ENCODE data around the gene WTAP.
"Not testable (repeated sequence)": the region's sequence is repeated elsewhere in the genome, so short reads cannot be mapped to it uniquely, and the experiment has no call there.

Gene WTAP

DNA sequence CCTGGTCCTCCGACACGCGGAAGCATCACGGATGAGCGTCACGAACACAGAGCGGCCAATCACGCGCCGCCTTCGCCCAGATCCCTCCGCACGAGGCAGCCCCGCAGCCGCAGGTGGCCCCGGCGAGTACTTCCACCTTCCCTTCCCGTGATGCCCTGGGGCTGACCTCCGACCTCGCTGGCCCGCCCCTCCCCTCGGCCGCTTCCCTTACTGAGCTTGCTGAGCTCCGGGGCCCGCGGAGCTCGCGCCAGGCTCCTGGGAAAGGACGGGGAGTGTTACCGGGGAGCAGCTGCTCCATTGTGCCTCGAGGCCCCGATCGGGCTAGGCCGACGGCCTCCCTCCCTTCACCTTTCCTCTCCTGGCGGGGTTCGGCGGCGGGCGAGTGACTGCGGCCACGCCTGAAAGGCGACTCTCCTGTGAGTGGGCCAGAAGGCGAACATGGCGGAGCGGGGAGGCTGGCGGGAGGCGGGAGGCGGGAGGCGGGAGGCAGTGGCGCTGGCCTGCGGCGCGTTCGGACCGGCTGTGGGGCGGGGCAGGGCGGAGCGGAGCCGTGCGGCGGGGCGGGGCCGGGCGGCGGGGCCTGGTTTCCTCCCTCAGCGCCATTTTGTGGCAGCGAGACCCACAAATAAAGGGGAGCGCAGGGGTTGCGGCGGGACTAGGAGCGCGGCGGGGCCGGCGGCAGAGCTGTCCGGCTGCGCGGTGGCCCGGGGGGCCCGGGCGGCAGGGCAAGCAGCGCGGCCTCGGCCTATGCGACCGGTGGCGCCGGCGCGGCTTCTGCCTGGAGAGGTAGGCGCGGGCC is at the start of gene WTAP:
Gene WTAP, plus strand, starts transcription at position 589 of the 799 bp plus-strand sequence. CDS start 8,760 bp downstream, outside the sequence.
- DNase-seq: peak; percentile 97

DNA sequence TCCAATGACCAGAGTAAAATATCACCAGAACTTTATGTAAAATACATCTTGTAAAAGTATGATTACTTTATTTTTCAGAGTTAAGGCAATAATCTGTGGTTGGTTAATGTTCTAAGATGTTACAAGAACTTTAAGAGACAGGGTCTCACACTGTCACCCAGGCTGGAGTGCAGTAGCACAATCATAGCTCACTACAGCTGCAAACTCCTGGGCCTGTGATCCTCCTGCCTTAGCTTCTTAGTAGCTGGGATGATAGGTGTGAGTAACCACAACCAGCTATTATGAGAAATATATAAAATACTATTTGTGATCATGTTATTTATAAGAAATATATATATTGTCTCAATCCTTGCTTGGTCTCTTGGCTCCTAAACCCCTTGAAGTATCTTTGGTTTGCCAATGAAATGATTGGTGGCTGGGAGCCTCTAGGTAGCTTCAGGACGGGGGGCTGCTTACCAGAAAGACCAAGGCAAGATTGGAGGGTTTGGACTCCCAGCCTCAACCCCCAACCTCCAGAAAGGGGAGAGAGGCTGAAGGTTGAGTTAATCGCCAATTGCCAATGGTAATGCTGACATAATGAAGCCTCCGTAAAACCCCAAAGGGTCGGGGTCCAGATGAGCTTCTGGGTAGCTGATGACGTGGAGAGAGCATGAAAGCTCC is 49.7 kb upstream of the WTAP start:
- no peak for DNase-seq

DNA sequence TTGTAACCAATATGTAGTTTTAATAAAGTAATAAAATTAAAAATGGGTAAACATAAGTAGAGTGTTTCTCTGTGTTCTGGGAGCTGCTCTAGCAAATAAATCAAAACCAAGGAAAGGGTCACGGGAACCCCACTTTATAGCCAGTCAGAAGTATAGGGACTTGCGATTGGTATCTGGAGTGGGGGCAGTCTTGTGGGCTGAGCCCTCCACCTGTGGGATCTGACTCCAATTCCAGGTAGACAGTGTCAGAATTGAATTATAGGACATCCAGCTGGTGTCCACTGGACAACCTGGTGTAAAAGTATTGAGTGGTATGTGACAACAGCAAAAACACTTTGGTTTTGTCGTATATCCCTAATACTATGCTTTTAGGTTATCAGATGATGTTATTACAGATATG is 48.7 kb upstream of the WTAP start:
- no peak for DNase-seq

DNA sequence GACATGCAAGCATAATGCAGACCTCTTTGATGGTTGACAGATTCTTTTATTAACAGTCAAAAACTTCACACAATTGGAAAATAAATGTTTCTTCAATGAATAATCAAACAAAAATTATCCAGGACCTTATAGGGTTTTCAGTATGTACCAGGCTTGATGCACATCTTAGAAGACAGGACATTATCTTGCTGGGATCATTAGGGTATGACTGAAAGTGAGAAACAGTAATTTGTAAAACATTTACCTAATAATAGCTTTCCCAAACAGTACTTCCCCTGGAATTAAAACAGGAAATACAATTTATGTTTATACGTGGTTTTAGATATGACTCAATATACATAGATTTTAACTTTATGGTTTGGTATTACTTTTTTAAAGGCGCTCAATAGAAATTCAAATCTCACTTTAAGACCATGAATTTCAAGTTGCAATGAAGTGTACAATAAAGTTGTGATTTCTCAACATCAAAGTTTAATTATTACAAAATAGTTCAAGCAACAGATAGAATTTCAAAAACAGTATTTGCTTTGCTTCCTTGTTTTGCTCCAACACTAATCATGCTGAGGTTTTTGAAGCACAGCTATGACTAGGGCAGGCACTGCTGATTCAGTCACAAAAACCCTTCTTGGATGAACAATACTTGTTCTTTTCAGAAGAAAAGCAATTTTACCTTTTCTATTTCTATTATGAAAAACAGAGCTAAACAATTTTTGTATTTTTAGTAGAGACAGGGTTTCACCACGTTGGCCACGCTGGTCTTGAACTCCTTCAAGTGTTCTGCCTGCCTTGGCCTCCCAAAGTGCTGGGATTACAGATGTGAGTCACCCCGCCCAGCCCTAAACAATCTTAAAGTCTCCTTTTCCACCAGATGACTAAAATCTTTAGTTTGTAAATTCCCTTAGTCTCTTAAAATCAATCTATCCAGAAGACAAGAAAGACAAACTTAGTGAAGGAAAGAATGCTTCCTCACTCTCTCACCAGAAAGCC is 47.9 kb upstream of the WTAP start:
- peak; percentile 11 for DNase-seq

DNA sequence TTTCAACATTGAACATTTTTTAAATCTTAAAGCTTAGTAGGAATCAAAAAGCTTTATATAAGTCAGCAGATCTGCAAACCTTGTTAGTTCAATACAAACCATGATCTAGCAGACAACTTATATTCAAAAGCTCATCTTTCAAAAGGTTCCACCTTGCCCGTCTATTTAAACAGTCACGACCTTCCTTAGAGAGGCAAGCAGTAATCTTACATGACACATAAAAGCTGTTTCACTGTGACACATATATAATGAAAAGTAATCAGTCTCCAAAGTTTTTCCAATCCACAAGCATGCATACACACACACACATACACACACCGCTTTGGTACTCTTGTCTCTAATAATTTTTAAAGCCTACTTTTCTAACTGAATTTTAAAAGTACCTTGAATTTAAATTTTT is 47.2 kb upstream of the WTAP start:
- DNase-seq: no peak

DNA sequence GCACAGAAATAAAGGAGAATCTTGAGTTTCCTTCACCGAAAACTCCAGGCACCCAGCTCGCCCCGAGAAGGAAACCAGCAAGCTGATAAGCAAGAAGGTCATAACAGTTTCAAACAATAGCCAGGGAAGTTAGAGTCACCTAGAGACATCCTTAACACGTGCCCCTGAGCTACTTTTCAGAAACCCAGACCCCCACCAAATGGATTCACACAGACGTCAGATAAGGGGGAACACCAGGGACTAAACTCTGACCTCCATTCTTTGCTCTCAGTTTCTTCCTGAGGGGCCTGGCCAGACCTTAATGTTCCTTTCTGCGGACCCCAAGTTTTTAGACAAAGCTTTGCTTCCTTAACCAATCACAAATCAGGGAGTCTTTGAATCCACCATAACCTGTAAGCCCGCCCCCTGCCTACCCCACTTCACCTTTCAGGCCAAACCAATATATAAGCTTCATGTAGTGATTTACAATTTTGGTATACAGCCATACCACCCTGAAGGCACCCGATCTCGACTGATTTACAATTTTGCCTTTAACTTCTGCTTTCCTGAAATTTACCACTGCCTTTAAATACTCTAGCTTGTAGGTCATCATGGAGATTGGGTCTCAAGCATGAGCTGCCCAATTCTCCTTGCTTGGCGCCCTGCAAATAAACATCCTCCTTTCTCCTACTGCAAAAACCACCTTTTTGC is 46.0 kb upstream of the WTAP start:
- DNase-seq: no peak

DNA sequence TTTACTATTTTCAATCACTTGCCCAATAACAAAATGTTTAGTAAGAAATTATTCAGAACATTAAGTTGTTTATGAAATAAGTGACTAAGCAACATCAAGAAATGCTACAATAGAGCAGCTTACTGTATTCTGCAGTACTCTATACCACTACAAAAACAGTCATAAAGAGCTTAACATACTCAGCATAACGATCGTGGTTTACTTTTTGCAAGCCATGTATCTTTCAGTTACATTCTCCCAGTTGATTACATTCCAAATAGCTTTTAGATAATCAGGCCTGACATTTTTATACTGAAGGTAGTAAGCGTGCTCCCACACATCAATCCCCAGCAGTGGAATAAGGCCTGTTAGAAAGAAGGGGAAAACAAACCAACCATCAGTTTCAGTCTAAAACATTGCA is 45.0 kb upstream of the WTAP start:
- no peak for DNase-seq

DNA sequence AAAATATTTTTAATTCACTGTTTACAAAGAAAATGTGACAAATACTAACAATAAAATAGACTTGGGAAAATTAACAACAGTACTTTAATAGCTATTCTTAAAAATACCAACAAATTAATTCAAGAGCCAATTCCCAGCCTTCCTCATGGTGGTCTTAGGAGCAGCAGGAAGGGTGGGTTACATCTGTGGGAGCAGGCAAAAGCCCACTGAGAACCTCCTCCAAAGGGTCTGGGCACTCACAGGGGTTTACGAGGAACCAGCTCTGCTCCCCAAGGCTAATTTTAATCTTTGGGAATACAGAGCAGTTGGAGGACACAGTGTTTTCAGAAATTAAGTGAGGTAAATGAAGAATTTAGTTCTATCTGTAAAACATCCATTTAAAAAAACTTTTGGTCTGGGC is 44.5 kb upstream of the WTAP start:
- no peak for DNase-seq

DNA sequence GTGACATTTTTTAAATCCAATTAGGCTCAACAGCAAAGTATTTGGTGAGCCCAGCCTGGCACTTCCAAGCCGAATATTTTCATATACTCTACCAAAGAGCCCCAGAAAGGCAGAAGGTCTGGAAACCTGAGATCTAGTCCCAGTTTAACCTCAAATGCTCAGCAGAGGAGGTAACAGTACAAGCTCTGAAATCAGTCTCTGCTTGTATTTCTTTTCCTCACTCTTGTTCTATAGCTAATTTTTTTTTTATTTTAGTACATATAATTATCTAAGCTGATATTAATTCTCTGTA is 43.3 kb upstream of the WTAP start:
- no peak for DNase-seq

DNA sequence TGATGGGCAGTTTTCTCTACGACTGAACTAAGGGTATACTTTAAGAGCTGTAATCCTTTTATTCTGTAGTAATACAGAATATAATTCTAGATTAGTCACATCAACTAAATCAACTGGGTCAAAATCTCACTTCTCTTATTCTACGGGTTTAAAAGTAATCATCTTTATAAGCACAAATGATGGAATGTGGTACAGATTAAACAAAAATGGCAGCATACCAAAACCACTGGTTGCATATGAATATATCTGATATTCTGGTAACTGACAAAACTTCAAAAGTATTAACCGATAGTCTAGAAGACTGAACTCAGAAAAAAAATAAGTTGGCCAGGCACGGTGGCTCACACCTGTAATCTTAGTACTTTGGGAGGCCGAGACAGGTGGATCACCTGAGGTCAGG is 41.3 kb upstream of the WTAP start:
- no peak for DNase-seq

DNA sequence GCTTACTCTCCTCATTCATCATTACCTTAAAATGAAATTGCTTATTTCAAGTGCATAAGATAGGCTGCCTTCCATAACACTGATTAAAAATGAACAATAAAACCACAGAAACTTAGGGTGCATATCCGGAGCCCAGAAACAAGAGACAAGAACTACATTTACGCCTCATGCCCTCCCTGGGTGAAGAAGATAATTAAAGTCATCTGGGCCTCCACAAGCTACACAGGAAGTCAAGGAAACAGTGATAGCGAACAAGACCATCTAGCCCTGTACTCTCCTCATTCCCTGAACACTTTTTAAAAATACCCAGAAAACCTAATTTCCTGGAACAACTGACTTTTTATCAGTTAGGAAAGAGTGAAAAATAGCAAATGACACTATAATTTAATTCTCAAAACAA is 40.6 kb upstream of the WTAP start:
- DNase-seq: no peak

DNA sequence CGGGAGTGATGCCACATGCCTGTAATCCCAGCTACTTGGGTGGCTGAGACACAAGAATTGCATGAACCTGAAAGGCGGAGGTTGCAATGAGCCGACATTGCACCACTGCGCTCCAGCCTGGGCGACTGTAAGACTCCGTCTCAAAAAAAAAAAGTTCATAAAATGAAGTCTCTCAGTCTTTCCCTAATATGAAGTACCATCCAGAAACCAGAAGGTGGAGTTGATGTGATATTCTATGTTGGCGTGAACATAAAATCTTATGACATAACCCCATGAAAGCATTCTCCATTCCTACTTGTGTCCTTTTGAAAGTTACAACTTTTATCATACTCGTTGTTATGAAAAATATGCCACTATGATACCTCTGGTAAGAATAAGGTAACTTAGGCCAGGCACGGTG is 40.0 kb upstream of the WTAP start:
- DNase-seq: no peak

DNA sequence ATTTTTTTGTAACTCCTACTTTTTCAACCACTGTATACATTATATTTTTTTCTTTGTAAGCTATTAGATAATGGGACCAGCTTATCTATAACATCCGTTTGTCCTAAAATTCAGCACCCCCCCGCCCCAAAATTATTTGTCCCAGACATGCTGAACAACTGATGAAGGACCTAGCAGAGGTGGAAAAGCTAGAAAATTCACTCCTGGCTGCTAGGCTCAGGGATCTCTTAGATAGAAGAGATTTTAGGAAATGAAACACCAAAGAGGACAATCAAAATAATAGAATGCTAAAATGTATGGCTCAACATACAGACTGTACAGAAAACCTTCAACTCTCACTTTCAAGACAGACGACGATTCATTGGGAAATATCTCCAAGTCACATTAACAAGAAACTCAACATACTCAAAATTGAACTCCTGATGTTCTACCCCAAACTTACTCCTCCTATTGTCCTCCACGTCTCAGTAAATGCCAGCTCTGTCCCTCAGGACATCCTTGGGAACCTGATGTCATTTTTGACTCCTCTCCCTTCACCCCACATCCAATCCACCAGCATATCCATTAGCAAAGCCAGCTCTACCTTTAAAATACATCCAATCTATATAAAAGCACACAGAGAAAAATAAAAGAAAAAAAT is 38.9 kb upstream of the WTAP start:
- DNase-seq: no peak

DNA sequence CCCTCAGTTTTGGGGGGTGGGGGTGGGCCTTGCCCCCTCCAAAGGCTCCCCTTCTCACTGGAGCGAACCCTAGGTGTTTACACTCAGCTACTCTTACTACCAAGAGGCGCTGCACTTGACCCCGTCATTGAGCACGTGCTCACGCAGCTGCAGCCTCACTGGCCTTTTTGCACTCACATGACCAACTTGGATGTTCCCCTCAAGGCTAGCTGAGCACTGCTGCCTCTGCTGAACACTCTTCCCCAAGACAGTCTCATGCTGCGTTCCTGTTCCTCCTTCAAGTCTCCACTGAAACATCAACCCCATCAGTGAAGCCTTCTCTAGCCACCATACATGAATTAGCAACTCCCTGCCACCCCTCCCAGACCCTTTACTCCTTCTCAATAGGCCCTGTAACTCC is 38.3 kb upstream of the WTAP start:
- no peak for DNase-seq

DNA sequence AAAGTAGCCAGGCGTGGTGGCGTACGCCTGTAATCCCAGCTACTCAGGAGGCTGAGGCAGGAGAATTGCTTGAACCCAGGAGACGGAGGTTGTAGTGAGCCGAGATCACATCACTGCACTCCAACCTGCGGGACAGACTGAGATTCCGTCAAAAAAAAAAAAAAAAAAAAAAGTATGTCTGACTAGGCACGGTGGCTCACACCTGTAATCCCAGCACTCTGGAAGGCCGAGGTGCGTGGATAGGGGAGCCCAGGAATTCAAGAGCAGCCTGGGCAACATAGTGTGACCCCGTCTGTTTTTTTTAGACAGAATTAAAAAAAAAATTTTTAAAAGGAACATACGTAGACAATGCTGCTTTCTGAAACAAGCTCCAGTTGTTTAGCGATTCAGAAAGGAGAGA is 37.2 kb upstream of the WTAP start:
- not testable (repeated sequence) for DNase-seq

DNA sequence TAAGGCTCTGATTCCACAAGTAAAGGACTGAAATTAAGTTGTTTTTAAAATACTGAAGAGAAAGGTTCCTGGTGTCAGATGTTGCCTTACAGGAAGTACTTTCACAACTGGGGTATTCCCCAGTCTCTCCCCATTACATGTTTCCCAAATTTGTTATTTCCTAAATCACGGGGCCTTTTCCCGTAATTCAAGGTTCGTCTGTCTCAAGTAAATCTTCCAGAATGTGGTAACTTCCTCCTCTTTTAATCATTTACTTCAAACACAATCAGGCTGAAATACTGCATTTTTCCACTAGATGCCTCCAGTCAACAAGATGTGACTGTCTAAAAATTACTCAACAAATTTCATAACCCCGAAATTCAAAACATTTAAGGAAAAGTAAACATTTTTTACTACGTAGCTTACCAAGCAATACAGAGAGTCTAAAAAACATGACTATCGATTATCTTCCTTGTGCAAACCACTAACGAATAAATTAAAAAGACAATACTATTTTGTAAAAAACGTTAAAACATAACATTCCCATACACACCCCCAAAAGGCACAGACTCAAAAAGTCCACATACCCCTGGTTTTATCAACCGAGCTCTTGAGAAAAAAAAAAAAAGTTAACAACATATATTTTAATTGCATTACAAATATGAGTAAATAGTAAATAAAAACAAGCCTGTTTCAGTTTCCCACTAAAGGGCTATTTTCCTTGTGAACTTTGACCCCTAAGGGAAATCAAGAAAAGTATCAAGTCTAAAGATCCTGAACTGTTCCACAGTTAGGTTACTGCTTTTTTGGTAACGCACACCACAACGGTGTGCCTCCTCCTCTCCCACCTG is 36.0 kb upstream of the WTAP start:
- DNase-seq: peak; percentile 91

DNA sequence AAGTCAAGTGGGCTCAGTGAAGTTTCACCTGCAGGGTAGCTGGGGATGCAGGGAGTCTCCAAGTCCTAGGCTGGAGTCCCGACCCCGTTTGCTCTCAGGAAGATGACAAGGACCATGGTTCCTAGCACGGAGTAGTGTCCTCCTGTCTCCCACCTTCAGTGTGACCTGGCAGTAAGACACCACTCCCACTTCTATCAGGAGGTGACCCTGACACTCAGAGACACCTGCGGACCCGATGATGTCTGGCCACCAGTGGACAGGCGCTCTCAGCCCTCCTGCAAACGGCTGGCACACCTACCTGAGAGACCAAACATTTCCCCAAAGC is 35.4 kb upstream of the WTAP start:
- DNase-seq: no peak

DNA sequence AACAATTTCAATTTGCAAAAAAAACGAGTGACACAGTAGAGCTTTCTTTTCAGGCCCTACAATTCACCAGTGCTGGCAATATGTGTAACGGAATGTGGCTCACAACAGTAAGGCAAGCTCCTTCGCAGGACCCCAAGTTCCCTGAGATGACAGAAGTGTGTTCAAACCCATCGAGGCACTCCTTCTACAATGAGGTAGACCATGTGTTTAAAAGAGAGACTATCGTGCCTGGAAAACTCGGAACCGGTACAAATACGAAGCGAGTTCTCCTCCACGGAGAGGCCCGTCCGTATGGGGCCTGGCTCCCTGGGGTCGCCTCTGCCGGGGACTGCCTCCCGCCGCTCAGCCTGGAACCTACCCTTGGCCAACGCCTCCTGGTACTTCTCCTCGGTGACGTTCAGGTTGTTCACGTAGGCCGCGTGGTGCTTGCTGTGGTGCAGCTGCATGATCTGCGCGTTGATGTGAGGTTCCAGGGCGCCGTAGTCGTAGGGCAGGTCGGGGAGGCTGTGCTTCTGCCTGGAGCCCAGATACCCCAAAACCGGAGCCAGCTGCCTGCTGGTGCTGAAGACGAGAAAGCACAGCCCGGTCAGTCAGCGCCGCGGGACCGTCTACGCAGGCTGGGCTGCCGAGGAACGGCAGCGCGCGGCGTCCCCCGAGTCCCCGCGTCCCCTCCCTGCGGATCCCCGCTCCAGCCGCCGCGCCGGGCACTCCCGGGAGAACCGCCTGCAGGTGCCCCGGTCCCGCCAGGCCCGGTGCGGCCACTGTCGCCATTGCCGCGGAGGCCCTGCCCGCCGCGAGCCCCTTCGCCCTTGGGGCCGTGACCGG is 34.8 kb upstream of the WTAP start:
- peak; percentile 37 for DNase-seq

DNA sequence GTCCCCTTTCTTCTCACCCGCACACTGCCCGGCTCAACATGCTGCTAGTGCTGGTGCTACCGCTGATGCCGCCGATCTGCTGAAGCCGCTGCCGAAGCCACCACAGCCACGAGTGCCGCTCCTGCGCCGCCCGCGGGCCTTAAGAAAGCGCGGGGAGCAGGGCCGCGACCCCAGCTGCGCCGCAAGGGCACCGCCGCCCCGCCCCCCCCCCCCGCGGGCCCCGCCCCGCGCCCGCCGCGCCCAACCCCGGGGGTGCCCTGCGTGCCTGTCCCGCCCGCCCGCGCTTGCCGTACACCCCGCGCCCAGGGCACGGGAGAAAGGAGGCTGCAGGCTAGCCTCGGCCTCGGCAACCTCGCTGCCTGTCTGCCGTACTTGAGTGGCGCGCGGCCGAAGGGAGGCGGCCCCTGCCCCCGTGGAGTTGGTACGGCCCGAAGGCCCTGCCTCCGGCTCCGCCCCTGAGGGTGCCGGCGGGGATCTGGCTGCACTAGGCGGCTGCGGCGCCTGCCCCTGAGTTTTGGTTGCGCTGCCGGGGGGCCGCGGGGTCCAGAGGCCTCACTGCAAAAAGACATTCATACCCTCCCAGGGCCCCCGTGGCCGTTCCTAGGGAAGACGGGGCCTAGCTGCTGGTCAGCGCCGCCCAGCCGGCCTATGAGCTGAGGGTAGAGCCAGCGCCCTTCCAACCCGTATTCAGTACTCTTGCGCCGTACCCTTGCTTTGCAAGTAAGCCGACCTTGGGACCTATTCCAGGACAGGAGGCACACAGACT is 34.0 kb upstream of the WTAP start, which contains the start of gene SOD2:
Gene SOD2, minus strand, starts transcription at position 114 of the 766 bp plus-strand sequence. Its CDS starts 74 bp downstream, at position 40.
- DNase-seq: peak; percentile 69
